Ovary (tissue), 9 donors: Measurements from ENCODE around the gene CD180. TPM values are rescaled to one million over a fixed set of nuclear protein-coding genes. Genes with fewer than 3 reads are reported as not detected.

Experiments
- DNase-seq, 5 donors: peaks; one replicate each; pipeline ENCODE4 v3.0.0-alpha.2; 2019 to 2020
- H3K27ac ChIP-seq, 2 donors: fragments of 200-600 bp; one replicate each; pipeline versions ENCODE4 v1.5.1 to v1.8.0; 2019 to 2022
- H3K27me3 ChIP-seq: fragments of 200-600 bp; one replicate; pipeline ENCODE4 v1.8.0; 2022
- H3K36me3 ChIP-seq: fragments of 200-600 bp; sonication (generic); one replicate; pipeline ENCODE4 v1.5.1; 2019
- H3K4me1 ChIP-seq: one replicate; pipeline ENCODE4 v1.8.1; 2013; ENCODE audit warnings: mild to moderate bottlenecking, moderate library complexity; ENCODE audit not compliant: insufficient read depth
- H3K4me3 ChIP-seq: fragments of 200-600 bp; sonication (generic); one replicate; pipeline ENCODE4 v1.5.1; 2017
- H3K9me3 ChIP-seq, 2 donors: fragments of 200-600 bp in 1 of 2; sonication (generic) in 1 of 2; one replicate each; pipeline versions ENCODE4 v1.5.1 to v1.8.1; 2013 to 2019; ENCODE audit warnings: mild to moderate bottlenecking in 1 of 2, moderate library complexity in 1 of 2
- EP300 ChIP-seq: sonication (generic); formaldehyde crosslinking; IDR thresholded peaks from one replicate; pipeline ENCODE4 v1.6.1; 2017; ENCODE audit warnings: antibody characterized with exemption
- POLR2A ChIP-seq: fragments of 450-650 bp; IDR thresholded peaks from one replicate; pipeline ENCODE4 v1.6.1; 2017; ENCODE audit warnings: antibody characterized with exemption, mild to moderate bottlenecking, moderate library complexity
- whole genome bisulfite sequencing, 3 donors: extraction: QIAGEN DNeasy Blood & Tissue Kit in 1 of 3; methylation state at CpG; one replicate each; pipeline versions ENCODE4 v1.1.5 to v1.1.7; 2013 to 2017; 5-methylcytosine and 5-hydroxymethylcytosine counted together
- intact Hi-C, 4 donors: fragments of 100-400 bp; cut with DNase I; formaldehyde crosslinking; loops; one replicate each; pipeline versions ENCODE4 v1.11.0 to v1.15.1; 2022 to 2023
- polyA plus RNA-seq, 2 donors: library from polyadenylated mRNA; stranded (reverse); fragments of 200-250 nt in 1 of 2; fragments of 350-450 nt in 1 of 2; fragmentation: Illumina TruSeq in 1 of 2; extraction: RNeasy Lipid Tissue Mini Kit (QIAGEN cat#74804) in 1 of 2; gene quantifications; one replicate each; pipeline ENCODE4 v1.2.3, GENCODE V29; 2013 to 2014
- total RNA-seq, 7 donors: library from RNA; depleted of rRNA in 2 of 7; stranded (reverse); fragments of >200 nt in 2 of 7; fragmentation: NEBNext Ultra II Directional in 3 of 7; extraction: Animal tissue kit (Norgen Biotek cat#: 25700) in 3 of 7; gene quantifications; one replicate each; pipeline versions ENCODE4 v1.1.0 to v1.2.4, GENCODE V29; 2016 to 2023
- TF ChIP-seq, protein P1 (sequence below), 3 donors: fragments of 450-650 bp in 2 of 3; fragments of 200-600 bp in 1 of 3; IDR thresholded peaks; one replicate each; pipeline versions ENCODE4 v1.5.1 to v1.8.0; 2016 to 2022; ENCODE audit warnings: antibody characterized with exemption in 3 of 3, mild to moderate bottlenecking in 1 of 3
- donor health status: DM: no; HTN: no; CAD: no; lungs with moderate emphysema.
- donor health status: DM: no; HTN: no; CAD: no.
- donor health status: Bipolar disorder and iron deficiency.
- donor health status: DM: yes; HTN: yes; CAD: no.
- donor health status: DM: no; HTN: no; CAD: no.
- donor health status: DM: yes; HTN: yes; CAD: no.

Gene CD180
- total and polyA plus RNA-seq, 9 donors: 0.15 to 2.9 (median 0.30) TPM

DNA sequence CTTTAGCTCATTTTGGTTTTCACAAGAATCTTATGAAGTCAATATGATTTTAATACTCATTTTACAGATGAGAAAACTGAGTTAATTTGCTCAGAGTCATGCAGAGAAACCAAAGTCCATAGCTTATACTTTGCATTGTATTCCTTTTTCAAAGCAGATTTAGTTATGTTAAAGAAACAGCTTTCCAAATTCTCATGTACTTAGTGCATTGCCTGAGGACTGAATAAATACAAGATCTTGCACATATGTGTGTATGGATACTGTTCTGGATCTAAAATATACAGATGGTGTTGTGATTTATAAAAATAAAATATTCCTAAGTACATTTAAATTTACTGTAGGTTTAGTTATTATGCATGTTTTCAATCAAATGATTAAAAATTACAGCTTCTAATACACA lies 43.5 kb upstream of the CD180 start:
- peaks cover 2% of the 10 kb centered on the region for H3K4me1 ChIP-seq
- intact Hi-C loops: loop anchor here (10.0 kb wide), 6 partner anchors 145 to 1725 kb away; partner anchors contain the start of gene PIK3R1 (in 1 of the 4)
- DNase-seq: no peak

DNA sequence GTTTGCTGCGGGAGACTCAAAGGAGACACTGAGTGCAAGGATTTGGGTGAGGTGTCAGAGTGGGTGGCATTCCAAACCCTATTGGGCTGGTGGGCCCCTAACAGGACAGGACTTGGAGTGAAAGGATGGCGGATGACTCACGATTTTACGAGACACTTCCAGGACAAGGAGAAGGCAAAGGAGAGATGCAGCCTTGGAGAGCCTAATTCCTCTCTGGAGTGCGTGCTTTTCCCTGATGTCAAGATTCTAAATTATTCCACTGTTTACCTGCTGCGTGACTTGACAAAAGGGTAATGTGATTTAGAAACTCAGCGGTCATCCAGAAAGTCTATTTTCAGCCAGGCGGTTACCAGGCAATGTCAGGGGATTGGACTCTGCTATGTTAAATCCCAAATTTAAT lies 41.6 kb upstream of the CD180 start:
- Histone ChIP-seq H3K27ac (no peak overlapping the region), H3K9me3 (no peaks in the 10 kb centered on the region), H3K4me3 (no peak overlapping the region), H3K4me1 (peaks cover 2% of the 10 kb centered on the region), H3K36me3 (no peaks in the 10 kb centered on the region), H3K27me3 (no peaks in the 10 kb centered on the region)
- intact Hi-C loops: no loop called here
- no peak for TF ChIP-seq POLR2A
- TF ChIP-seq, protein P1, sequence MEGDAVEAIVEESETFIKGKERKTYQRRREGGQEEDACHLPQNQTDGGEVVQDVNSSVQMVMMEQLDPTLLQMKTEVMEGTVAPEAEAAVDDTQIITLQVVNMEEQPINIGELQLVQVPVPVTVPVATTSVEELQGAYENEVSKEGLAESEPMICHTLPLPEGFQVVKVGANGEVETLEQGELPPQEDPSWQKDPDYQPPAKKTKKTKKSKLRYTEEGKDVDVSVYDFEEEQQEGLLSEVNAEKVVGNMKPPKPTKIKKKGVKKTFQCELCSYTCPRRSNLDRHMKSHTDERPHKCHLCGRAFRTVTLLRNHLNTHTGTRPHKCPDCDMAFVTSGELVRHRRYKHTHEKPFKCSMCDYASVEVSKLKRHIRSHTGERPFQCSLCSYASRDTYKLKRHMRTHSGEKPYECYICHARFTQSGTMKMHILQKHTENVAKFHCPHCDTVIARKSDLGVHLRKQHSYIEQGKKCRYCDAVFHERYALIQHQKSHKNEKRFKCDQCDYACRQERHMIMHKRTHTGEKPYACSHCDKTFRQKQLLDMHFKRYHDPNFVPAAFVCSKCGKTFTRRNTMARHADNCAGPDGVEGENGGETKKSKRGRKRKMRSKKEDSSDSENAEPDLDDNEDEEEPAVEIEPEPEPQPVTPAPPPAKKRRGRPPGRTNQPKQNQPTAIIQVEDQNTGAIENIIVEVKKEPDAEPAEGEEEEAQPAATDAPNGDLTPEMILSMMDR (IDR thresholded peaks at IDR 0.05): no peak
- no peak for TF ChIP-seq EP300
- 90 to 93% (median 91%) methylated on average over 8 of the region's 8 CpGs for WGBS, 3 donors
- no peak for DNase-seq

More for the DNA sequence above, 43.5 kb upstream of the CD180 start:
- Histone ChIP-seq H3K4me3 (no peak overlapping the region), H3K27ac (no peak overlapping the region), H3K9me3 (no peaks in the 10 kb centered on the region), H3K27me3 (no peaks in the 10 kb centered on the region), H3K36me3 (no peaks in the 10 kb centered on the region)
- no peak for TF ChIP-seq POLR2A
- no peak for TF ChIP-seq EP300
- TF ChIP-seq, protein P1 (IDR thresholded peaks at IDR 0.05): no peak

DNA sequence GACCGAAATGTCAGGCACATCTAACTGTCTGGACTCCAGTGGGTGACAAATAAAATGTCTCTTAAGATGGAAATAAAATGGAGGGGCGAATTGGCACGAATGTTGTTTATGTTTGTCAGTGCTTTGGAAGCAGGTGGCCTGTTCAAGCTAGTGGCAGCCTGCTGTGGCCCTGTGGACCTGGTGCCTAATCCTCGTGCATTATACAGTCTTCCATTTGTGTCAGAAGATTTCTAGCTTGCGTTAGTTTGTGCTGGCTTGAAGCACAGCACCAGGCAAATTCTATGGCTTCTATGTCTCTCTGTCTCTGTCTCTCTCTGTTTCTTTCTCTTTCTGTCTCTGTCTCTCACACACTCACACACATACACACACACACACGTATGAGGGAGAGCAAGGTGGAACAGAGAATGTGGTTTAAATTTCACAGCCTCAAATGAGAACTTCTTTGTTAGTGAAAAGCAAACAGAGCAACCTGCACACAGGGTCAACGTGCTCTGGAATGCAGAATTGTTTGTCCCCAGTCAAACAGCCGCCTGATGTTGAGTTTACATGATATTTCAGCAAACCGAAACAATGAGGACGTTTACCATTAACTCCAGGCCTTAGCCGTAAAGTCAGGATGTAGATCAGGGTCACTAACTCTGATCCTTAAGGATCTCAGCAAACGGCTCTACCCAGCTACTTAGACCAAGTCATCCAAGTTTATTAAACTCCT lies 39.0 kb upstream of the CD180 start:
- no peak for DNase-seq
- intact Hi-C loops: no loop called here
- no peaks in the 10 kb centered on the region for H3K36me3 ChIP-seq
- H3K9me3 ChIP-seq: no peaks in the 10 kb centered on the region
- no peaks in the 10 kb centered on the region for H3K27me3 ChIP-seq
- TF ChIP-seq, protein P1 (IDR thresholded peaks at IDR 0.05): no peak
- TF ChIP-seq EP300: no peak
- H3K27ac ChIP-seq: no peak overlapping the region
- 76 to 83% (median 83%) methylated on average over 12 of the region's 12 CpGs for WGBS, 3 donors
- no peak overlapping the region for H3K4me3 ChIP-seq
- peaks cover 2% of the 10 kb centered on the region for H3K4me1 ChIP-seq

DNA sequence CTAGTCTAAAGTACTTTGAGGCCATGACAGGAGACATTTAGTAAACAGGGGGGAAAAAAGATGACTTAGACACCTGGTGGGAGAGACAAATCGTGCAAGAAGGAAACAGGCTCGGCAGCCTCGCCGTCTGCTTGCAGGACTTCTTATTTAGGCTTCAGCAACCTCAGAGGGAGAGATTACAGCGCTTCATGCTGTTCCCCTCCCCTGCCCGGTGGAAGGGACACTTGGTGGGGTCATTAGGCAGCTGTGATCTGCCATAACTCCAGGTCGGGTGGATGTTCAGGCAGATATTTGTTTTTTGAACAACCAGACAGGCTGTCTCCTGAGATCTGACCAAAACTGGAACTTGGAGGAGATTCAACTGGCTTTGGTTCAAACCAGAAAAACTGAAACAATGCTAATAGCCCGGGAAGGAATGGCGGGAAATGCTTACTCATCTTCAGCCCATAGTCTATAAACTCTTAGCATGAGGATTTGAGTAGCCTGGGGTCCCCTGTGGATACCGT lies 38.1 kb upstream of the CD180 start:
- no peak overlapping the region for H3K4me3 ChIP-seq
- WGBS, 3 donors: 5 to 12% (median 6%) methylated on average over 10 of the region's 10 CpGs

More for the DNA sequence above, 38.1 kb upstream of the CD180 start:
- TF ChIP-seq POLR2A: no peak
- TF ChIP-seq, protein P1 (IDR thresholded peaks at IDR 0.05): no peak
- no peak for TF ChIP-seq EP300
- Histone ChIP-seq H3K9me3 (no peaks in the 10 kb centered on the region), H3K4me1 (peaks cover 2% of the 10 kb centered on the region), H3K36me3 (no peaks in the 10 kb centered on the region), H3K27ac (no peak overlapping the region), H3K27me3 (no peaks in the 10 kb centered on the region)
- DNase-seq: peak in 4 of 5 donors; percentile 25 to 55 (median 45)
- intact Hi-C loops: no loop called here
